Type B pancreatic cell (in vitro differentiated cells): Measurements from ENCODE around the gene FUT8. TPM values are rescaled to one million over a fixed set of nuclear protein-coding genes. Genes with fewer than 3 reads are reported as not detected.

Experiments
- DNase-seq: peaks from one replicate; pipeline ENCODE4 v3.0.0; 2021; ENCODE audit warnings: mixed read lengths; ENCODE audit not compliant: unreplicated experiment; ENCODE audit errors: extremely low spot score
- H3K27ac Mint-ChIP-seq: 2 replicates; pipeline ENCODE4 v1.8.0; 2021; ENCODE audit warnings: mild to moderate bottlenecking, mixed read lengths
- H3K27me3 Mint-ChIP-seq: 2 replicates; pipeline ENCODE4 v1.8.0; 2021; ENCODE audit warnings: mixed read lengths
- H3K36me3 Mint-ChIP-seq: 2 replicates; pipeline ENCODE4 v1.8.0; 2021; ENCODE audit warnings: mixed read lengths
- H3K4me1 Mint-ChIP-seq: one replicate; pipeline ENCODE4 v1.8.0; 2021; ENCODE audit warnings: mixed read lengths; ENCODE audit not compliant: unreplicated experiment
- H3K4me3 Mint-ChIP-seq: 2 replicates; pipeline ENCODE4 v1.8.0; 2021; ENCODE audit warnings: mild to moderate bottlenecking, mixed read lengths
- H3K9me3 Mint-ChIP-seq: 2 replicates; pipeline ENCODE4 v1.8.0; 2021; ENCODE audit warnings: mixed read lengths
- total RNA-seq: library from RNA; stranded (reverse); gene quantifications from 2 replicates; pipeline ENCODE4 v1.2.1, GENCODE V29; 2021; ENCODE audit warnings: low replicate concordance
- TF ChIP-seq, protein P1 (sequence below): fragments of 200-600 bp; sonication (generic); conservative IDR thresholded peaks from 2 replicates; pipeline ENCODE4 v1.5.0; 2021; ENCODE audit warnings: antibody characterized with exemption, mild to moderate bottlenecking

Gene FUT8
- total RNA-seq, 1 donor from 2014 or later = 67.4 TPM

DNA sequence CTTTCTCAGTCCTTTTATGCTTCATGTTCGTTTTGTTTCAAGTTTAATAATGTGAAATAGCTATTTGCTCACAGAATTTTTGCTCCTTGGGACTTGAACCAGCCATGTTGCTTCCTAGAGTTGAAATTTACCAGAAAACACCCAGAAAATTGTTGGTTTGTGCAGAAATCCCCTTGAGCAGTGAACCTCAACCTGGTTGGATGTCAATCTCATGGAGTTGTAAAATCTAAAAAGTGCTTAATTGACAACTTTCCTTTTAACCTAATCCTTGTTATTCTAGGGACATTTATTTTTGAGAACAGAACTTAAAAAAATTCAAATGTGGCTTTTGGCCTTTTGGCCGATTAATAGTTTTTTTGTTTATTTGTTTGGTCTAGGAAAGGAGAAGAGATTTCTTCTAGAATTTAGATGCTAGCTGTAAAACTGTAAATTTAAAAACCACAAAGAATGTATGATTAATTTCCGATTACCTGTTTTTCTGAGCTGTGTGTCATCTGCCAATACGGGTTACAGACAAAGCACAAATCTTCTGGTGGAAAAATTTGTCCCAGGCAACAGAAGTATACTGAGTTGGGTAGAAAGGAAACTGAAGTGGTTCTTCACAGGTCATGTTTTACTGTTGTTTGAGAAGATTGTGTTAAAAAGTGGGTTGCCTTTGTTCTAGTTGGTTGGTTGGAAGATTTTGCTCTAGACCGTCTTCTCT, 154.4 kb downstream of the FUT8 start:
- no peak for DNase-seq
- Mint-ChIP-seq H3K27ac (no peak overlapping the region), H3K27me3 (no peaks in the 10 kb centered on the region), H3K4me1 (no peaks in the 10 kb centered on the region), H3K36me3 (peaks cover 5% of the 10 kb centered on the region), H3K4me3 (no peak overlapping the region), H3K9me3 (no peaks in the 10 kb centered on the region)
- TF ChIP-seq, protein P1, sequence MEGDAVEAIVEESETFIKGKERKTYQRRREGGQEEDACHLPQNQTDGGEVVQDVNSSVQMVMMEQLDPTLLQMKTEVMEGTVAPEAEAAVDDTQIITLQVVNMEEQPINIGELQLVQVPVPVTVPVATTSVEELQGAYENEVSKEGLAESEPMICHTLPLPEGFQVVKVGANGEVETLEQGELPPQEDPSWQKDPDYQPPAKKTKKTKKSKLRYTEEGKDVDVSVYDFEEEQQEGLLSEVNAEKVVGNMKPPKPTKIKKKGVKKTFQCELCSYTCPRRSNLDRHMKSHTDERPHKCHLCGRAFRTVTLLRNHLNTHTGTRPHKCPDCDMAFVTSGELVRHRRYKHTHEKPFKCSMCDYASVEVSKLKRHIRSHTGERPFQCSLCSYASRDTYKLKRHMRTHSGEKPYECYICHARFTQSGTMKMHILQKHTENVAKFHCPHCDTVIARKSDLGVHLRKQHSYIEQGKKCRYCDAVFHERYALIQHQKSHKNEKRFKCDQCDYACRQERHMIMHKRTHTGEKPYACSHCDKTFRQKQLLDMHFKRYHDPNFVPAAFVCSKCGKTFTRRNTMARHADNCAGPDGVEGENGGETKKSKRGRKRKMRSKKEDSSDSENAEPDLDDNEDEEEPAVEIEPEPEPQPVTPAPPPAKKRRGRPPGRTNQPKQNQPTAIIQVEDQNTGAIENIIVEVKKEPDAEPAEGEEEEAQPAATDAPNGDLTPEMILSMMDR = no peak

DNA sequence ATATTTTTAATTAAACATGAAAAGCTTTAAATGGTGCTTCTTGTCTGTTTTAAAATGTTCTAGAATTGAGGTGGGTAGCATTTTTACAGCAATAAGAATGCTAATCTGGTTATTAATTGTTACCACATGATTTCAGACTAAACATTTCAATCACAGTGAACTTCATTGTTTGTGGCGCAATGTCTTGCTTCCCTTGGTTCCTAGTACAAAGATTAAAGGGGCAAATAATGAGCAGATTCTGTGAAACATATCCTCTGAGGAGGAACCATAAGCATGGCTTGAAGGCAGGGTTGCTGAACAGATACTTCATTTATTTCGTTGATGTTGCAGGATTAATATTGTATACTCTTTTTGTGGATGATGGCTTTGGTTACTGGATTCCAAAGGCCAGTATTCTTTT, 162.1 kb downstream of the FUT8 start:
- TF ChIP-seq, protein P1 = no peak
- no peaks in the 10 kb centered on the region for H3K36me3 Mint-ChIP-seq
- no peak for DNase-seq
- no peaks in the 10 kb centered on the region for H3K9me3 Mint-ChIP-seq
- H3K27ac Mint-ChIP-seq = no peak overlapping the region
- no peaks in the 10 kb centered on the region for H3K4me1 Mint-ChIP-seq
- H3K27me3 Mint-ChIP-seq = no peaks in the 10 kb centered on the region
- H3K4me3 Mint-ChIP-seq = no peak overlapping the region

DNA sequence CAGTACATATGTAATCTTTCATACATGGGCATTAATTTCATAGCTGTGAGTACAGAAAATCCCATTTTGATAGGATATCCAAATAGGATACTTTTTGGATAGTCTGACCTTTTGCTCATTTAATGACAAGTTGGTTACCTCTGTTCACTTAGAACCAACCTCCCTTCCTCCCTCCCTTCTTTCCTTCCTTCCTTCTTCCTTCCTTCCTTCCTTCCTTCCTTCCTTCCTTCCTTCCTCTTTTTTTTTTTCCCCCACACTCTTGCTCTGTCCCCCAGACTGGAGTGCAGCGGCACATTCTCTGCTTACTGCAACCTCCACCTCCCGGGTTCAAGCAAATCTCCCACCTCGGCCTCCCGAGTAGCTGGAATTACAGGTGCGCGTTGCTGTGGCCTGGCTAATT, 162.9 kb downstream of the FUT8 start:
- Mint-ChIP-seq H3K9me3 (no peaks in the 10 kb centered on the region), H3K4me1 (no peaks in the 10 kb centered on the region), H3K27me3 (no peaks in the 10 kb centered on the region), H3K27ac (no peak overlapping the region), H3K36me3 (no peaks in the 10 kb centered on the region), H3K4me3 (no peak overlapping the region)
- TF ChIP-seq, protein P1 = no peak
- DNase-seq = no peak

DNA sequence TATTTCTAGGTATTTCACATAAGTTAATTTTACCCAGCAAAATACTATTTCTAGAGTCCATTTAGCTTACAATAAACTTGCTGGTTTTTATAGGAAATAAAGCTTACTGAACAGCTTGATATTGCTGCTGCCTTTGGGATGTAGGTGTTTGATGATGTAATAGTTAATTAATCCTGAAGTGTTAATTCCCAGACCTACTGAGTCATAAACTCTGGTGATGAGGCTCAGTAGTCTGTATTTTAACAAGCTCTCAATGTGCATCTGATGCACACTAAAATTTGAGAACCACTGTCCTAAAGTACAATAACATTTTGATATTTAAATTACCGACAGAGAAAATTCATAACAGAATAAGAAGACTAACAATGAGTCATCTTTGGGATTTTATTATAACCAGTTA, 168.4 kb downstream of the FUT8 start:
- Mint-ChIP-seq H3K4me1 (no peaks in the 10 kb centered on the region), H3K4me3 (no peak overlapping the region), H3K27me3 (no peaks in the 10 kb centered on the region), H3K9me3 (no peaks in the 10 kb centered on the region), H3K27ac (no peak overlapping the region), H3K36me3 (no peaks in the 10 kb centered on the region)
- TF ChIP-seq, protein P1 = no peak
- DNase-seq = no peak

DNA sequence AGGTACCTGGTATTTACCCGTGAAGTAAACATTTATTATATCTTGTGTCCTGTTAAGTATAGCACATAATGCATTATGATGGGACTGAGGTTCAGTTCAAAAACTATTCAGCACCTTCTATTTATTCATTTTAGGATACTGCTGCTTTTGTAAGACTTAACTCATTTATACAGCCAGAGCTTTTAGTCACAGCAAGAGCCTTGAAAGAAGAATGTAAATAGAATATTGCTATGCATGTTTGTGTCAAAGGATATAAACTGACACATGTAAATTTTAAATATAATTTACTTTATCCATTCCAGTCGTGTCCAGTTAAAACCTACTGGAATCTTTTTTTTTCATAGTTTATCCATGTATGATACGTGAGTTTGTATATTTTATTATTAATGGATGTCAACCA, 168.8 kb downstream of the FUT8 start:
- Mint-ChIP-seq H3K27me3 (no peaks in the 10 kb centered on the region), H3K4me3 (no peak overlapping the region), H3K9me3 (no peaks in the 10 kb centered on the region), H3K36me3 (no peaks in the 10 kb centered on the region), H3K4me1 (no peaks in the 10 kb centered on the region), H3K27ac (no peak overlapping the region)
- DNase-seq = no peak
- TF ChIP-seq, protein P1 = no peak
